ENCODE measurements around the gene TAF10.

TAF10 gene

GRCh38 chr11:6612213-6613041 lies at the start of gene TAF10:
TSS of gene TAF10 (minus strand) at chr11:6612216. CDS start at chr11:6612189, 27 bp downstream.
- peak; percentile 94 for DNase-seq (ENCODE audit: low read depth)

GRCh38 chr11:6660712-6661111 lies 48.7 kb upstream of the TAF10 start:
- DNase-seq (ENCODE audit: low read depth), result no peak

- no peak for DNase-seq (ENCODE audit: low read depth)
Observed at GRCh38 chr11:6658647-6659046, 46.6 kb upstream of the TAF10 start.

- DNase-seq (ENCODE audit: low read depth), result no peak
Observed at GRCh38 chr11:6657346-6657745, 45.3 kb upstream of the TAF10 start.

- DNase-seq (ENCODE audit: low read depth), result no peak
Observed at GRCh38 chr11:6656936-6657335, 44.9 kb upstream of the TAF10 start.

GRCh38 chr11:6656584-6656915 lies 44.5 kb upstream of the TAF10 start:
- DNase-seq (ENCODE audit: low read depth), result no peak

- no peak for DNase-seq (ENCODE audit: low read depth)
Observed at GRCh38 chr11:6655790-6656583, 44.0 kb upstream of the TAF10 start, which contains the start of gene DCHS1. TSS of gene DCHS1 (minus strand) at chr11:6655809. CDS start at chr11:6641613, 14,196 bp downstream.

- peak; percentile 23 for DNase-seq (ENCODE audit: low read depth)
Observed at GRCh38 chr11:6655020-6655789, 43.2 kb upstream of the TAF10 start.

GRCh38 chr11:6654281-6655019 lies 42.4 kb upstream of the TAF10 start:
- no peak for DNase-seq (ENCODE audit: low read depth)

GRCh38 chr11:6653656-6654055 lies 41.6 kb upstream of the TAF10 start:
- DNase-seq (ENCODE audit: low read depth), result no peak

GRCh38 chr11:6653097-6653496 lies 41.1 kb upstream of the TAF10 start:
- DNase-seq (ENCODE audit: low read depth), result no peak

- no peak for DNase-seq (ENCODE audit: low read depth)
Observed at GRCh38 chr11:6652182-6652581, 40.2 kb upstream of the TAF10 start.

GRCh38 chr11:6650980-6651379 lies 39.0 kb upstream of the TAF10 start:
- DNase-seq (ENCODE audit: low read depth), result no peak

- DNase-seq (ENCODE audit: low read depth), result no peak
Observed at GRCh38 chr11:6650104-6650503, 38.1 kb upstream of the TAF10 start.

- no peak for DNase-seq (ENCODE audit: low read depth)
Observed at GRCh38 chr11:6648501-6648900, 36.5 kb upstream of the TAF10 start.

GRCh38 chr11:6647836-6648235 lies 35.8 kb upstream of the TAF10 start:
- no peak for DNase-seq (ENCODE audit: low read depth)

- no peak for DNase-seq (ENCODE audit: low read depth)
Observed at GRCh38 chr11:6646918-6647679, 35.1 kb upstream of the TAF10 start.

- DNase-seq (ENCODE audit: low read depth), result no peak
Observed at GRCh38 chr11:6646576-6646917, 34.5 kb upstream of the TAF10 start.

- DNase-seq (ENCODE audit: low read depth), result no peak
Observed at GRCh38 chr11:6646071-6646470, 34.1 kb upstream of the TAF10 start.

- no peak for DNase-seq (ENCODE audit: low read depth)
Observed at GRCh38 chr11:6642957-6643356, 30.9 kb upstream of the TAF10 start.

Measured in stimulated activated CD8-positive, alpha-beta memory T cell treated with anti-CD3 and anti-CD28 coated beads, Interleukin-12 subunit alpha, Interleukin-12 subunit beta, amount 100 ng/mL, for 4 hours (primary cell).